Mesendoderm (in vitro differentiated cells): ENCODE results near the gene MRO.
"Not testable (repeated sequence)": the region's sequence is repeated elsewhere in the genome, so short reads cannot be mapped to it uniquely, and the experiment has no call there.

Source experiments
- DNase-seq: peaks from one replicate; pipeline ENCODE4 v3.0.0; 2013
- H2AK5ac ChIP-seq: 2 replicates; pipeline ENCODE4 v1.6.1; 2013; ENCODE audit warnings: low read length, inconsistent platforms
- H2BK120ac ChIP-seq: 2 replicates; pipeline ENCODE4 v1.6.1; 2013; ENCODE audit warnings: low read depth, mild to moderate bottlenecking, low read length, moderate library complexity, mixed read lengths
- H2BK15ac ChIP-seq: replicated peaks from 2 replicates; pipeline ENCODE4 v1.6.1; 2013; ENCODE audit warnings: low read depth, mild to moderate bottlenecking, moderate library complexity
- H2BK5ac ChIP-seq: 2 replicates; pipeline ENCODE4 v1.6.1; 2013; ENCODE audit warnings: low read length, inconsistent platforms
- H3K18ac ChIP-seq: 2 replicates; pipeline ENCODE4 v1.6.1; 2013; ENCODE audit warnings: mild to moderate bottlenecking, low read length, mixed read lengths
- H3K23ac ChIP-seq: one replicate; pipeline ENCODE4 v1.6.1; 2013; ENCODE audit warnings: low read length
- H3K27ac ChIP-seq: 2 replicates; pipeline ENCODE4 v1.5.1; 2013; ENCODE audit warnings: low read depth, mild to moderate bottlenecking, inconsistent platforms, low read length, moderate library complexity
- H3K27me3 ChIP-seq: 2 replicates; pipeline ENCODE4 v1.6.1; 2013; ENCODE audit warnings: low read length, control low read depth, mild to moderate bottlenecking, inconsistent platforms; ENCODE audit not compliant: insufficient read depth, poor library complexity
- H3K36me3 ChIP-seq: 2 replicates; pipeline ENCODE4 v1.6.1; 2013; ENCODE audit warnings: low read length, inconsistent platforms; ENCODE audit not compliant: control insufficient read depth, insufficient read depth
- H3K4ac ChIP-seq: one replicate; pipeline ENCODE4 v1.6.1; 2013; ENCODE audit warnings: low read depth, mild to moderate bottlenecking, low read length, moderate library complexity
- H3K4me1 ChIP-seq: 2 replicates; pipeline ENCODE4 v1.6.1; 2013; ENCODE audit warnings: low read depth, low read length, inconsistent platforms; ENCODE audit not compliant: control insufficient read depth
- H3K4me2 ChIP-seq: 2 replicates; pipeline ENCODE4 v1.6.1; 2013; ENCODE audit warnings: low read length
- H3K4me3 ChIP-seq: 2 replicates; pipeline ENCODE4 v1.5.1; 2013; ENCODE audit warnings: mild to moderate bottlenecking, low read length
- H3K56ac ChIP-seq: one replicate; pipeline ENCODE4 v1.6.1; 2013; ENCODE audit warnings: low read length
- H3K79me1 ChIP-seq: 2 replicates; pipeline ENCODE4 v1.6.1; 2013; ENCODE audit warnings: low read length, inconsistent platforms
- H3K79me2 ChIP-seq: 2 replicates; pipeline ENCODE4 v1.6.1; 2013; ENCODE audit warnings: mild to moderate bottlenecking, low read length; ENCODE audit not compliant: control insufficient read depth, insufficient read depth
- H3K9ac ChIP-seq: 2 replicates; pipeline ENCODE4 v1.6.1; 2013; ENCODE audit warnings: low read length, inconsistent platforms
- H4K5ac ChIP-seq: one replicate; pipeline ENCODE4 v1.6.1; 2013; ENCODE audit warnings: low read length
- H4K8ac ChIP-seq: one replicate; pipeline ENCODE4 v1.6.1; 2013; ENCODE audit warnings: low read depth, mild to moderate bottlenecking, control low read depth, low read length, moderate library complexity
- WGBS: extraction: QIAGEN DNeasy Blood & Tissue Kit; methylation state at CpG from one replicate; pipeline ENCODE4 v1.1.7; 2013; ENCODE audit warnings: low lambda C conversion rate, missing lambda C conversion rate; ENCODE audit not compliant: insufficient coverage; ENCODE audit errors: extremely low coverage; 5-methylcytosine and 5-hydroxymethylcytosine counted together

Gene MRO

DNA sequence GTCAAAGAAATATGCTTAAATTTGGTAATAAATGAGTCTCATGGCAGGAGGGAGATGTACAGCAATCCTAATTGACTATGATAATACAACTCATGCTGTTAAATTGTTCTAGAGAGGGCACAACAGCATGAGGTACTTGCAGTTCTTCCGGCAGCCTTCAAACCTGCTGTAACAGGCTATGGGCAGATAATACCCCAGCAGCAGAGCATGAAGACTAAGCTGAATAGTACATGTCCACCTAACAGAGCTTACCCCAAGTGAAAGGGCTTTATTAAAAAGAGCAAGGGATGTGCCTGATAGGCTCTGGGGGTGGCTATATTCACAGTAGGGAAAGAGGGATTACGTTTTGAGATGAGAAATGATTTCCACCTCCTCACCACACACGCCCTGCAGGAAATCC is 28.9 kb downstream of the MRO start:
- WGBS = no CpG with 5 or more reads among the region's 3 CpGs
- no peak overlapping the region for H3K27ac ChIP-seq

DNA sequence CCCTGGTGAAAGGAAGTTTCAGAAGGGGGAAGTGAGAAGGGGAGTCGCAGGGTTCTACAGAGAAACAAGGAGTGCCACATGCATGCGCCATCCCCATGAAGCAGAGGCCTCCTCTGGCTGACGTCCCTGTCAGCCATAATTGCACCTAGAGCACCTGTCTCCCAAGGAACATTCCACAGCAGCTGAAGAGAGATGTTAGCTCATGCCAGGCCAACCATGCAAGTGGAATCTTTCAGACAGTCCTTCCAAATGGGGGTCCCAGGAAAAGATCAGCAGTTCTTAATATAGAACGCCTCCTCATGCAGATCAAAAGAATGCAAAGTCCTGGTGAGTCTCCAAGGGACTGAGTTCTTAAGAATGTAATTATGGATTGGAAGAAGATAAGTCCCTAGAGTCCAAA is 29.6 kb downstream of the MRO start:
- no peaks in the 10 kb centered on the region for H3K27me3 ChIP-seq
- H2BK5ac ChIP-seq = no peak overlapping the region
- no peaks in the 10 kb centered on the region for H3K36me3 ChIP-seq
- H3K27ac ChIP-seq = no peak overlapping the region
- H2AK5ac ChIP-seq = no peak overlapping the region
- DNase-seq = no peak
- H4K5ac ChIP-seq = no peak overlapping the region
- H3K18ac ChIP-seq = no peak overlapping the region
- no peak overlapping the region for H3K56ac ChIP-seq
- H3K9ac ChIP-seq = no peak overlapping the region
- no CpG with 5 or more reads among the region's 4 CpGs for WGBS
- H3K23ac ChIP-seq = no peak overlapping the region
- H3K4me2 ChIP-seq = no peak overlapping the region
- no peaks in the 10 kb centered on the region for H3K79me2 ChIP-seq
- no peak overlapping the region for H3K4ac ChIP-seq
- no peak overlapping the region for H3K4me3 ChIP-seq
- no peaks in the 10 kb centered on the region for H3K4me1 ChIP-seq
- H3K79me1 ChIP-seq = no peaks in the 10 kb centered on the region
- no peak overlapping the region for H2BK15ac ChIP-seq
- H2BK120ac ChIP-seq = no peak overlapping the region
- H4K8ac ChIP-seq = no peak overlapping the region

More for the DNA sequence above, 28.9 kb downstream of the MRO start:
- Histone ChIP-seq H3K36me3 (no peaks in the 10 kb centered on the region), H3K79me1 (no peaks in the 10 kb centered on the region), H3K56ac (no peak overlapping the region), H3K4me3 (no peak overlapping the region), H3K9ac (no peak overlapping the region), H3K4me1 (no peaks in the 10 kb centered on the region), H3K79me2 (no peaks in the 10 kb centered on the region), H2BK5ac (no peak overlapping the region), H4K8ac (no peak overlapping the region), H3K4ac (no peak overlapping the region), H4K5ac (no peak overlapping the region), H2BK15ac (no peak overlapping the region), H3K18ac (no peak overlapping the region), H2AK5ac (no peak overlapping the region), H2BK120ac (no peak overlapping the region), H3K27me3 (no peaks in the 10 kb centered on the region), H3K23ac (no peak overlapping the region), H3K4me2 (no peak overlapping the region)
- DNase-seq = no peak

DNA sequence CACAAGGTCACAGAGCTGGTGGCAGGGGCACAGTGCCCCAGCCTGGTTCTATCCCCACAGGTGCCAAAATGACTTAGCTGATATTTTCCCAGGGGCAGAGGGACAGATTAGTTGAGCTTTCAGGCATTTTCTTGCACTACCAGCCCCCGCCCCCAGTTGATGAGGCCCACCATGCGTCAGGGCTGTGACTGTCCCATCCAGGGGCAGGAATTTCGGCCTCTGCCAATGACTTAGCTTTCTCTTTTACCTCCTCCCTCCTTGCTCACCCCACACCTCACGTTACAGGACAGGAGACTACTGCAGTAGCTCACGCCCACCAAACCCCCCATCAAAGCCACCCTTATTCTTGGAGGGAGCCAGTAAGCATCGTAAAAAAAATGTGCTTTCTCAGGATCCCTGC is 31.5 kb downstream of the MRO start:
- peak; percentile 46 for DNase-seq
- no peak overlapping the region for H4K5ac ChIP-seq
- H4K8ac ChIP-seq = no peak overlapping the region
- H3K4ac ChIP-seq = no peak overlapping the region
- no peak overlapping the region for H2BK5ac ChIP-seq
- no peaks in the 10 kb centered on the region for H3K4me1 ChIP-seq
- no peak overlapping the region for H3K18ac ChIP-seq
- H3K79me1 ChIP-seq = no peaks in the 10 kb centered on the region
- H2BK15ac ChIP-seq = no peak overlapping the region
- H3K27ac ChIP-seq = no peak overlapping the region
- H3K79me2 ChIP-seq = no peaks in the 10 kb centered on the region
- no peak overlapping the region for H3K23ac ChIP-seq
- WGBS = no CpG with 5 or more reads among the region's 6 CpGs
- no peaks in the 10 kb centered on the region for H3K27me3 ChIP-seq
- no peak overlapping the region for H3K56ac ChIP-seq
- H3K4me2 ChIP-seq = no peak overlapping the region
- H2AK5ac ChIP-seq = no peak overlapping the region
- no peaks in the 10 kb centered on the region for H3K36me3 ChIP-seq
- no peak overlapping the region for H3K9ac ChIP-seq
- H2BK120ac ChIP-seq = no peak overlapping the region
- H3K4me3 ChIP-seq = no peak overlapping the region

DNA sequence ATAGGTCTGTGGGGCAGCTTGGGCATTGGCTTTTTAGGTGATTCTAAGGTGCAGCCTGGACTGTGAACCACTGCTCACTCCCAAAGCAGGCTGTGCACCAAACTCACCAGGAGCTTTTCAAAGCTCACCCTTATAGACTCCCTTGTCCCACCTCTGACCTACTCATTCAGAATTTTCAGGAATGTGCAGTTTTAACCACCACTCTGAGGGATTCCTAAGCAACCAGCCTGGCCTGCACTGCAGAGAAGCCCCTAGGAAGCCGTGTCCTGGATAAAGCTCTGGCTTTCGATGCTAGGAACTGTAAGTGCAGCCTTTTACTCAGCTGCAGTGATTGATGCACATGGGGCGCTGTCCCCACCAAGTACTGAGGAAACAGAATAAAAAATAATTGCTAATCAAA is 33.0 kb downstream of the MRO start:
- Histone ChIP-seq H3K56ac (no peak overlapping the region), H4K5ac (no peak overlapping the region), H2BK5ac (no peak overlapping the region), H3K27ac (no peak overlapping the region), H2BK15ac (no peak overlapping the region), H2AK5ac (no peak overlapping the region), H3K4me3 (no peak overlapping the region), H3K4me1 (no peaks in the 10 kb centered on the region), H3K79me2 (no peaks in the 10 kb centered on the region), H3K23ac (no peak overlapping the region), H3K18ac (no peak overlapping the region), H4K8ac (no peak overlapping the region), H3K79me1 (no peaks in the 10 kb centered on the region), H3K27me3 (no peaks in the 10 kb centered on the region), H3K4ac (no peak overlapping the region), H3K9ac (no peak overlapping the region), H3K4me2 (no peak overlapping the region), H2BK120ac (no peak overlapping the region), H3K36me3 (no peaks in the 10 kb centered on the region)
- WGBS = no CpG with 5 or more reads among the region's 3 CpGs
- DNase-seq = peak; percentile 63

DNA sequence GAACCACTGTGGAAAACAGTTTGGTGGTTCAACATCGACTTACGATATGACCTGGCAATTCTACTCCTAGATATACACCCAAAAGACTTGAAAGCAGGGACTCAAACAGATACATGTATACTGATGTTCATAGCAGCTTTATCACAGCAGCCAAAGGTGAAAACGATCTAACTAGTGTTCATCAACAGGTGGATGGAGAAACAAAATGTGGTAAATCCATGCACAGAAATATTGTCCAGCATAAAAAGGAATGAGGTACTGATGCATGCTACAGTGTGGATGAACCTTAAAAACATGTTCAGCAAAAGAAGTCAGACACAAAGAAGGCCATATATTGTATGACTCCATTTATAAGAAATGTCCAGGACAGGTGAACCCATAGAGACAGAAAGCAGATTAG is 36.3 kb downstream of the MRO start:
- no peaks in the 10 kb centered on the region for H3K79me1 ChIP-seq
- H2BK15ac ChIP-seq = no peak overlapping the region
- H3K4me3 ChIP-seq = no peak overlapping the region
- WGBS = no CpG with 5 or more reads among the region's 3 CpGs
- H2BK5ac ChIP-seq = no peak overlapping the region
- no peak overlapping the region for H2BK120ac ChIP-seq
- no peak overlapping the region for H4K5ac ChIP-seq
- H3K18ac ChIP-seq = no peak overlapping the region
- no peaks in the 10 kb centered on the region for H3K4me1 ChIP-seq
- H3K27me3 ChIP-seq = no peaks in the 10 kb centered on the region
- H3K4ac ChIP-seq = no peak overlapping the region
- no peak overlapping the region for H3K56ac ChIP-seq
- H4K8ac ChIP-seq = no peak overlapping the region
- DNase-seq = no peak
- H3K23ac ChIP-seq = no peak overlapping the region
- no peak overlapping the region for H3K4me2 ChIP-seq
- H3K79me2 ChIP-seq = no peaks in the 10 kb centered on the region
- no peak overlapping the region for H3K27ac ChIP-seq
- no peaks in the 10 kb centered on the region for H3K36me3 ChIP-seq
- H3K9ac ChIP-seq = no peak overlapping the region
- no peak overlapping the region for H2AK5ac ChIP-seq

DNA sequence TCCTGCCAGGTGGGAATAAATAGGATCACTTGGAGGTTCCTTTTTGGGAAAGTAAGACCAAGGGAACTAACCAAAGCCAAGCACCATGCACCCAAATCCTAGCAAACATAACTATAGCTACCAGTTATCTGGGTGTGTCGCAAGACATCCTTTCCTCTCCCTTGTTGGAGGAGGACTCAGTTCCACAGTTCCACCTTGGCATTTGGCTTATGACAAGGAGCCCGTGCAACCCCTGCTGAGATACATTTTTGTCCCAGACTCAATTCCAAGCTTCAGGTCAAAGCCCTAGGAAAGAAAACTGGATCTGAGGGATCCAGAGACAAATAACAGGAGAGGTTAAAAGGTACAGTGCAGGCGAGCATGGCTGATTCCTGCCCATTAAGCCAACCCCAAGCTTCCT is 40.8 kb downstream of the MRO start:
- not testable (repeated sequence) for H3K23ac ChIP-seq, H2BK15ac ChIP-seq, DNase-seq, H3K4me3 ChIP-seq, H3K56ac ChIP-seq, H3K79me2 ChIP-seq, H4K5ac ChIP-seq, H3K27ac ChIP-seq, H3K36me3 ChIP-seq, H2BK5ac ChIP-seq, H2AK5ac ChIP-seq, H3K27me3 ChIP-seq, H3K4ac ChIP-seq, H3K4me2 ChIP-seq, H3K9ac ChIP-seq, H2BK120ac ChIP-seq, H3K79me1 ChIP-seq, H4K8ac ChIP-seq, H3K4me1 ChIP-seq, H3K18ac ChIP-seq
- WGBS = no CpG with 5 or more reads among the region's 3 CpGs
